Embryonic facial prominence (tissue), 1 donor: Measurements from ENCODE around the gene GVQW3.
A peak's percentile ranks its signal among the peaks of the same experiment; 100 is the strongest.

Experiments used
- DNase-seq: peaks from one replicate; pipeline ENCODE4 v3.0.0-alpha.2; 2016; ENCODE audit errors: extremely low spot score

The GVQW3 gene

GRCh38 chr11:76380977-76381719, at the start of gene GVQW3, which contains the start of gene THAP12:
GVQW3 (plus strand) TSS chr11:76381323; CDS start chr11:76381829, 506 bp downstream.
THAP12 (minus strand) TSS chr11:76381132; CDS start chr11:76380836, 296 bp downstream.
- DNase-seq, result peak; percentile 95

GRCh38 chr11:76334826-76335389, 46.2 kb upstream of the GVQW3 start:
- no peak for DNase-seq

GRCh38 chr11:76335842-76336241, 45.3 kb upstream of the GVQW3 start:
- DNase-seq, result no peak

GRCh38 chr11:76336597-76336996, 44.5 kb upstream of the GVQW3 start:
- DNase-seq, result no peak

- no peak for DNase-seq
These were observed 43.7 kb upstream of the GVQW3 start for GRCh38 chr11:76337469-76337868.

- no peak for DNase-seq
These were observed 43.2 kb upstream of the GVQW3 start for GRCh38 chr11:76337923-76338322.

- no peak for DNase-seq
These were observed 41.9 kb upstream of the GVQW3 start for GRCh38 chr11:76339221-76339620.

GRCh38 chr11:76347466-76347865, 33.7 kb upstream of the GVQW3 start:
- peak; percentile 36 for DNase-seq

- DNase-seq, result no peak
These were observed 32.8 kb upstream of the GVQW3 start for GRCh38 chr11:76348348-76348747.

- DNase-seq, result no peak
These were observed 26.0 kb upstream of the GVQW3 start for GRCh38 chr11:76355172-76355571.

GRCh38 chr11:76361374-76361773, 19.7 kb upstream of the GVQW3 start:
- DNase-seq, result no peak

- DNase-seq, result no peak
These were observed 19.3 kb upstream of the GVQW3 start for GRCh38 chr11:76361776-76362175.

GRCh38 chr11:76362716-76363115, 18.4 kb upstream of the GVQW3 start:
- no peak for DNase-seq

- no peak for DNase-seq
These were observed 16.0 kb upstream of the GVQW3 start for GRCh38 chr11:76365038-76365679.

GRCh38 chr11:76368490-76368889, 12.6 kb upstream of the GVQW3 start:
- no peak for DNase-seq

GRCh38 chr11:76369406-76369805, 11.7 kb upstream of the GVQW3 start:
- DNase-seq, result no peak

- DNase-seq, result no peak
These were observed 10.0 kb upstream of the GVQW3 start for GRCh38 chr11:76371170-76371569.

GRCh38 chr11:76376746-76377558, 4.2 kb upstream of the GVQW3 start:
- DNase-seq, result no peak

- DNase-seq, result no peak
These were observed 1.3 kb upstream of the GVQW3 start for GRCh38 chr11:76379807-76380158.

- no peak for DNase-seq
These were observed 755 bp upstream of the GVQW3 start for GRCh38 chr11:76380159-76380976.

GRCh38 chr11:76382209-76382608, 1.1 kb downstream of the GVQW3 start:
- no peak for DNase-seq
